Left ventricle myocardium inferior (tissue), 1 donor: ENCODE data around the gene ANKRD10. TPM values are rescaled to one million over a fixed set of nuclear protein-coding genes. Genes with fewer than 3 reads are reported as not detected.

Source experiments
- DNase-seq: peaks from one replicate; pipeline ENCODE4 v3.0.0-alpha.2; 2020
- H3K27ac ChIP-seq: fragments of 200-600 bp; replicated peaks from 2 replicates; pipeline ENCODE4 v1.8.0; 2021
- H3K27me3 ChIP-seq: fragments of 200-600 bp; 2 replicates; pipeline ENCODE4 v1.8.0; 2021; ENCODE audit warnings: low read depth
- H3K36me3 ChIP-seq: fragments of 200-600 bp; 2 replicates; pipeline ENCODE4 v1.8.0; 2021
- H3K4me1 ChIP-seq: fragments of 200-600 bp; 2 replicates; pipeline ENCODE4 v1.8.0; 2021
- H3K4me3 ChIP-seq: fragments of 200-600 bp; 2 replicates; pipeline ENCODE4 v1.8.0; 2021; ENCODE audit warnings: mild to moderate bottlenecking, moderate library complexity
- H3K9me3 ChIP-seq: fragments of 200-600 bp; replicated peaks from 2 replicates; pipeline ENCODE4 v1.8.0; 2021
- CTCF ChIP-seq: fragments of 200-600 bp; IDR thresholded peaks from 2 replicates; pipeline ENCODE4 v1.8.0; 2021; ENCODE audit warnings: antibody characterized with exemption, mild to moderate bottlenecking, borderline replicate concordance
- intact Hi-C: fragments of 100-400 bp; cut with micrococcal nuclease; formaldehyde crosslinking; loops from one replicate; pipeline ENCODE4 v1.11.0; 2022
- total RNA-seq: library from RNA; stranded (reverse); fragmentation: NEBNext Ultra II Directional; extraction: Animal tissue kit (Norgen Biotek cat#: 25700); gene quantifications from one replicate; pipeline ENCODE4 v1.2.1, GENCODE V29; 2021
- donor health status: DM: no; HTN: yes; CAD: no; lungs with severe emphysema.

Gene ANKRD10
- total RNA-seq, 1 donor from 2014 or later, result 45.9 TPM

GRCh38 chr13:110881839-110882627 is 32.8 kb downstream of the ANKRD10 start:
- H3K27ac ChIP-seq, result no peak overlapping the region
- no peak for TF ChIP-seq CTCF
- DNase-seq, result no peak
- H3K9me3 ChIP-seq, result no peaks in the 10 kb centered on the region
- no peaks in the 10 kb centered on the region for H3K4me1 ChIP-seq
- H3K36me3 ChIP-seq, result peaks cover 16% of the 10 kb centered on the region
- H3K27me3 ChIP-seq, result no peaks in the 10 kb centered on the region
- no peak overlapping the region for H3K4me3 ChIP-seq
- intact Hi-C loops, result no loop called here

DNA sequence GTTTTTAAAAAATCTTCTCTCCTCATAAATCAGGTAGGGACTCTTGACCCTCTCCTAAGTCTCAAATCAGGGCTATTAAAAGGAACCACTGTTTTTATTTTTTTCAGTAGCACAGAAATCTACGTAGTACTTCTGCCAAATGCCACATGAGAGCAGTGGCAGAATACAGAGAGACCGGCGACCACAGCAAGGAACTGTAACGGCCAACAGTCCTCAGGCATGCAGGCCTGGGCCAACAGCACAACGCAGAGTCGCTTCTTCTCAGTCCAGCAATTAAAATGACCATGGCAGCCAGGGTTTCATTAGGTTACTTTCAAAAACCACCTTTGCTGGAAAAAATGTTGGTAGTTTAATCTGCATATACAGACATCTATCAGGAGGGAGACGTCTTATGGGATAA is 34.2 kb downstream of the ANKRD10 start:
- no peaks in the 10 kb centered on the region for H3K27me3 ChIP-seq
- H3K4me3 ChIP-seq, result no peak overlapping the region
- H3K27ac ChIP-seq, result no peak overlapping the region
- intact Hi-C loops, result no loop called here
- TF ChIP-seq CTCF, result no peak
- no peak for DNase-seq
- no peaks in the 10 kb centered on the region for H3K9me3 ChIP-seq
- peaks cover 16% of the 10 kb centered on the region for H3K36me3 ChIP-seq
- H3K4me1 ChIP-seq, result no peaks in the 10 kb centered on the region

- H3K9me3 ChIP-seq, result no peaks in the 10 kb centered on the region
- no peak for TF ChIP-seq CTCF
- no peak for DNase-seq
- no peak overlapping the region for H3K27ac ChIP-seq
- intact Hi-C loops, result no loop called here
- H3K4me3 ChIP-seq, result no peak overlapping the region
- no peaks in the 10 kb centered on the region for H3K27me3 ChIP-seq
- H3K36me3 ChIP-seq, result peaks cover 16% of the 10 kb centered on the region
- peaks cover 8% of the 10 kb centered on the region for H3K4me1 ChIP-seq
Measured at GRCh38 chr13:110879482-110879881, 35.4 kb downstream of the ANKRD10 start.

DNA sequence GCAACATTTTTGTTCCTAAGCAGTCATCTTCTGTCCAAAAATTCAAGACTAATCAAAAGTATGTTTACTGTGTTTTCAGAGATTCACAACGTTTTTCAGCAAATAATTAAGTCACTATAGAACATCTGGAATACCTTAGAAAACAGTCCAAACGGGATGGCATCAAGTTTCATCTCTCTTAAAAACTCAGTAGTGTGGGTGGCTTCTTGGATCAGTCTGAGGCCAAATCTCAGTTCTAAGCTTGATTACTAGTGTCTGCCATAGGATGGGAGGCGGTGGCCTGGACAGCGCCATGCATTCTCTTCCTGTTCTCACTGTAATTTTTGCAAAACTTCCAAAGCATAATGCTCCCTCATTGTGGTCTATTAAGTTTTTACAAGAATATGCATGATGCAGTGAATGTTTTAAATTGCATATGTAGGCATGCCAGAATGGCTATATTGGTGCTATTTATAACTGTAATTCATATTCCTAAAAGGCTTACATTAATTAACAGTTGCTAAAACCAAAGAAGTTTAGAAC is 37.1 kb downstream of the ANKRD10 start:
- DNase-seq, result no peak

DNA sequence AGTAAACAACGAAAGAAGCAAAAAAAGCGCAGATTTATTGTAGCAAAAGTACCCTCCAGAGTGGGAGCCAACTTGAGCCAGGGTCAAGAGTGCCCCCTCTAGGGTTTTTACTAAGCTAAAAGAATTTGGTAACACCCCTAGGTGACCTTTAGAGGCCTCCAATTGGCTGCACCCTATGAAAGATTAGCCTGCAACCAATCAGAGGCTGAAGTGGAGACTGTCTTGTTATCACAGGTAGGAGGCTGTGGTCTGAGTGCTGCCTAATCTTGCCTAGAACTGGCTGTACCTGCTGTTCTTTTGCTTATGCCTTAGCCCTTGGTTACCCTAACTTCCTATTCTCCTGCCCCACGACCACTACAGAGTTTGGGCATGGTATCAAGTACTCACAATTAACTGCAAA is 38.3 kb downstream of the ANKRD10 start:
- DNase-seq, result no peak
- no peak overlapping the region for H3K4me3 ChIP-seq
- H3K4me1 ChIP-seq, result peaks cover 13% of the 10 kb centered on the region
- no peaks in the 10 kb centered on the region for H3K9me3 ChIP-seq
- no peak for TF ChIP-seq CTCF
- intact Hi-C loops, result no loop called here
- no peak overlapping the region for H3K27ac ChIP-seq
- H3K27me3 ChIP-seq, result no peaks in the 10 kb centered on the region
- peaks cover 10% of the 10 kb centered on the region for H3K36me3 ChIP-seq

More for the DNA sequence above, 37.1 kb downstream of the ANKRD10 start:
- H3K4me3 ChIP-seq, result no peak overlapping the region
- no peaks in the 10 kb centered on the region for H3K27me3 ChIP-seq
- H3K4me1 ChIP-seq, result peaks cover 12% of the 10 kb centered on the region
- peaks cover 10% of the 10 kb centered on the region for H3K36me3 ChIP-seq
- intact Hi-C loops, result no loop called here
- no peaks in the 10 kb centered on the region for H3K9me3 ChIP-seq
- no peak overlapping the region for H3K27ac ChIP-seq
- TF ChIP-seq CTCF, result no peak
